ENCODE results near the gene CD300A. TPM values are rescaled to one million over a fixed set of nuclear protein-coding genes. Genes with fewer than 3 reads are reported as not detected.

CD300A gene
- total RNA-seq, 2 experiments from 2014 or later, result 2.1 to 2.8 TPM

- no peaks in the 10 kb centered on the region for H3K36me3 Mint-ChIP-seq (ENCODE audit: low read depth)
- H3K27ac Mint-ChIP-seq, result no peak overlapping the region
- ChIA-PET CTCF (no interaction called here), POLR2A (no interaction called here)
- H3K4me1 Mint-ChIP-seq (ENCODE audit: low read depth), result peaks cover 8% of the 10 kb centered on the region
- DNase-seq (no peak), ATAC-seq (no peak)
- H3K9me3 Mint-ChIP-seq (ENCODE audit: insufficient read depth), result no peaks in the 10 kb centered on the region
- no peak overlapping the region for H3K4me3 Mint-ChIP-seq
- H3K27me3 Mint-ChIP-seq (ENCODE audit: low read depth), result peaks cover 20% of the 10 kb centered on the region
Measured at GRCh38 chr17:74525781-74526288, 59.4 kb downstream of the CD300A start.

GRCh38 chr17:74526681-74527080 is 60.2 kb downstream of the CD300A start:
- Mint-ChIP-seq H3K36me3 (ENCODE audit: low read depth) (no peaks in the 10 kb centered on the region), H3K27me3 (ENCODE audit: low read depth) (peaks cover 18% of the 10 kb centered on the region), H3K27ac (no peak overlapping the region), H3K4me3 (no peak overlapping the region), H3K4me1 (ENCODE audit: low read depth) (peaks cover 2% of the 10 kb centered on the region), H3K9me3 (ENCODE audit: insufficient read depth) (no peaks in the 10 kb centered on the region)
- no peak for ATAC-seq
- POLR2A ChIA-PET, result interaction anchor here (1.7 kb wide), 1 partner anchor 10 kb away, joined by 4 read pairs; no protein-coding TSS in a partner anchor
- no peak for DNase-seq
- CTCF ChIA-PET, result no interaction called here

DNA sequence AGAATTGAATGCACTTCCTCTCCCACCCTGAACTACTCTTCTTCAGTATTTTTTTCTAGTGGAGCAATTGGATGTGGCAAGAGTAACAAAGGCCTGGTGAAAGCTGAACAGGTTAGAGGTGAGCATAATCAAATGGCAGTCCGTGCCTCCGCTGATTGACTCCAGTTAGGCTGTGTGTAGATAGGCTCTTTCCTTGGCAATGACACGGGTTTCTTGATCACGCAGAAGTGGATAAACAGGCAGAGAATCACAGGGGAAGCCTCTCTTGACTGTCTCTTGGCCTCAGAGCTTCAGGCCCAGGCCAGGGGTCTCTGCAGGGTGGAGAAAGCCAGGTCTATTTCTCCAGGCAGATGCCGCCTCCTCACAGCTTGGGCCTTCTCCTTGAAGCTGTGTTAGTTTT is 60.6 kb downstream of the CD300A start:
- H3K27me3 Mint-ChIP-seq (ENCODE audit: low read depth), result peaks cover 20% of the 10 kb centered on the region
- no peaks in the 10 kb centered on the region for H3K9me3 Mint-ChIP-seq (ENCODE audit: insufficient read depth)
- no peaks in the 10 kb centered on the region for H3K36me3 Mint-ChIP-seq (ENCODE audit: low read depth)
- ChIA-PET POLR2A (interaction anchor here (1.7 kb wide), 1 partner anchor 11 kb away, joined by 4 read pairs; no protein-coding TSS in a partner anchor), CTCF (no interaction called here)
- H3K4me1 Mint-ChIP-seq (ENCODE audit: low read depth), result no peaks in the 10 kb centered on the region
- ATAC-seq (no peak), DNase-seq (no peak)
- no peak overlapping the region for H3K27ac Mint-ChIP-seq
- H3K4me3 Mint-ChIP-seq, result no peak overlapping the region

- Mint-ChIP-seq H3K36me3 (ENCODE audit: low read depth) (no peaks in the 10 kb centered on the region), H3K9me3 (ENCODE audit: insufficient read depth) (no peaks in the 10 kb centered on the region), H3K27me3 (ENCODE audit: low read depth) (peaks cover 24% of the 10 kb centered on the region), H3K4me1 (ENCODE audit: low read depth) (peaks cover 3% of the 10 kb centered on the region), H3K4me3 (no peak overlapping the region), H3K27ac (no peak overlapping the region)
- no peak for ATAC-seq
- CTCF ChIA-PET, result interaction anchor here (1.1 to 1.3 kb wide), 3 partner anchors 129 to 159 kb away, joined by 3 read pairs; no protein-coding TSS in a partner anchor
- no peak for DNase-seq
- POLR2A ChIA-PET, result interaction anchor here (1.7 kb wide), 1 partner anchor 11 kb away, joined by 4 read pairs; no protein-coding TSS in a partner anchor
Measured at GRCh38 chr17:74527756-74528155, 61.3 kb downstream of the CD300A start.

- H3K9me3 Mint-ChIP-seq (ENCODE audit: insufficient read depth), result no peaks in the 10 kb centered on the region
- ChIA-PET POLR2A (interaction anchor here (1.7 kb wide), 1 partner anchor 12 kb away, joined by 4 read pairs; no protein-coding TSS in a partner anchor), CTCF (interaction anchor here (1.1 to 1.3 kb wide), 3 partner anchors 128 to 160 kb away, joined by 3 read pairs; no protein-coding TSS in a partner anchor)
- ATAC-seq, result no peak
- DNase-seq, result no peak
- H3K27ac Mint-ChIP-seq, result no peak overlapping the region
- H3K4me1 Mint-ChIP-seq (ENCODE audit: low read depth), result peaks cover 6% of the 10 kb centered on the region
- H3K36me3 Mint-ChIP-seq (ENCODE audit: low read depth), result no peaks in the 10 kb centered on the region
- H3K27me3 Mint-ChIP-seq (ENCODE audit: low read depth), result peaks cover 30% of the 10 kb centered on the region
- H3K4me3 Mint-ChIP-seq, result no peak overlapping the region
Measured at GRCh38 chr17:74528491-74529199, 62.2 kb downstream of the CD300A start.

DNA sequence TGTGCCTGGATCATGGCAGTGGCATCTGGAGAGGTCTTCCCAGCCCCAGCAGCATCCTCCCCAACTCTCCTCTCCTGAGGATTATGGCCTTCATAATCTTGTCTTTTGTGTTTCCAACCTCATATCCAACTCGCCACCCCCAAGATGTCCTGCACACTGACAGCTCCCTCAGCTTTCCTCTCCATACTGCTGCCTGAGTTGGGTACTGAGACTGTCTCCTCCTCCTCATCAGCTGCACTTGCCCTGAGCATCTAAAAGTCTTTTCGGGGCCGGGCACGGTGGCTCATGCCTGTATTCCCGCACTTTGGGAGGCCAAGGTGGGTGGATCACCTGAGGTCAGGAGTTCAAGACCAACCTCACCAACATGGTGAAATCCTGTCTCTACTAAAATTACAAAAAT is 62.8 kb downstream of the CD300A start:
- Mint-ChIP-seq H3K9me3 (ENCODE audit: insufficient read depth) (no peaks in the 10 kb centered on the region), H3K4me3 (no peak overlapping the region), H3K27me3 (ENCODE audit: low read depth) (peaks cover 27% of the 10 kb centered on the region), H3K4me1 (ENCODE audit: low read depth) (peaks cover 6% of the 10 kb centered on the region), H3K27ac (no peak overlapping the region), H3K36me3 (ENCODE audit: low read depth) (no peaks in the 10 kb centered on the region)
- ATAC-seq (no peak), DNase-seq (no peak)
- POLR2A ChIA-PET, result no interaction called here
- CTCF ChIA-PET, result interaction anchor here (1.3 kb wide), 1 partner anchor 161 kb away, joined by 3 read pairs; no protein-coding TSS in a partner anchor

- peaks cover 23% of the 10 kb centered on the region for H3K27me3 Mint-ChIP-seq (ENCODE audit: low read depth)
- ATAC-seq (no peak), DNase-seq (no peak)
- CTCF ChIA-PET, result interaction anchor here (1.1 to 2.2 kb wide), 2 partner anchors 152 to 163 kb away, joined by 4 to 9 read pairs; no protein-coding TSS in a partner anchor
- POLR2A ChIA-PET, result no interaction called here
- no peaks in the 10 kb centered on the region for H3K9me3 Mint-ChIP-seq (ENCODE audit: insufficient read depth)
- no peaks in the 10 kb centered on the region for H3K36me3 Mint-ChIP-seq (ENCODE audit: low read depth)
- H3K4me3 Mint-ChIP-seq, result no peak overlapping the region
- H3K4me1 Mint-ChIP-seq (ENCODE audit: low read depth), result peaks cover 6% of the 10 kb centered on the region
- H3K27ac Mint-ChIP-seq, result no peak overlapping the region
Measured at GRCh38 chr17:74530831-74531150, 64.4 kb downstream of the CD300A start.

DNA sequence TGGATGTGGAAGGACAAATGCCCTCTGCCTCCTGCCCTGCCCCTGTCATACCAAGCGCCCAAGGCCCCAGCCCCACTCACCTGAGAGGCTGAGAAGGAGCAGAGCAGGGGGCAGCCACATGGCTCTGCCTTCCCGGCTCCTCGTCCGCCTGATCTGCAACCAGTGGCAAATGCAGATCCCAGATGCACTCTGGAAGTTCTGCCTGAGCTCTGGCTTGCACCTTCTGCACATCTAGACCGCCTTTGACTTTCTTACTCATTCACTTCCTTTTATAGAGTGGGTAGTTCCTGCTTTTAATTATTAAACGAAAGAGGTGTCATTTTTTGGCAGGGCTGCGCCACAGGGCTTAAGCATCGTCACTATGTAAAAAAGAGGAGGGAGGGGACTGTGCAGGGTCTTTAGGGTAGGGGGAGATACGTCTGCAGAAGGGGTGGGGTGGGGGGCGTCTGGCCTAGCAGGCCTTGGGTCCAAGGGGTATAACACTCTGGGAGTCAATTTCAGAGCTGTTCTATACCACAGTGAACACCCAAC is 64.9 kb downstream of the CD300A start, which contains the start of gene CD300LB:
Gene CD300LB, minus strand, starts transcription at position 245 of the 531 bp plus-strand sequence. Its CDS starts 125 bp downstream, at position 120.
- no peak for DNase-seq
- peaks cover 26% of the 10 kb centered on the region for H3K27me3 Mint-ChIP-seq (ENCODE audit: low read depth)

GRCh38 chr17:74532115-74532514 is 65.7 kb downstream of the CD300A start:
- POLR2A ChIA-PET, result no interaction called here
- Mint-ChIP-seq H3K4me3 (no peak overlapping the region), H3K27ac (no peak overlapping the region), H3K36me3 (ENCODE audit: low read depth) (no peaks in the 10 kb centered on the region), H3K27me3 (ENCODE audit: low read depth) (peaks cover 33% of the 10 kb centered on the region), H3K4me1 (ENCODE audit: low read depth) (peaks cover 6% of the 10 kb centered on the region), H3K9me3 (ENCODE audit: insufficient read depth) (no peaks in the 10 kb centered on the region)
- ATAC-seq (no peak), DNase-seq (no peak)
- CTCF ChIA-PET, result interaction anchor here (0.6 to 2.2 kb wide), 11 partner anchors 12 to 260 kb away, joined by 3 to 28 read pairs (median 3); partner anchors contain the start of gene GPR142

More for the DNA sequence above, 64.9 kb downstream of the CD300A start, which contains the start of gene CD300LB:
- H3K36me3 Mint-ChIP-seq (ENCODE audit: low read depth), result no peaks in the 10 kb centered on the region
- H3K4me3 Mint-ChIP-seq, result no peak within 1 kb of the TSS
- CTCF ChIA-PET, result interaction anchor here (1.1 to 2.2 kb wide), 5 partner anchors 11 to 163 kb away, joined by 3 to 9 read pairs (median 4); no protein-coding TSS in a partner anchor
- POLR2A ChIA-PET, result no interaction called here
- H3K4me1 Mint-ChIP-seq (ENCODE audit: low read depth), result peaks cover 6% of the 10 kb centered on the region
- ATAC-seq, result no peak
- H3K9me3 Mint-ChIP-seq (ENCODE audit: insufficient read depth), result no peaks in the 10 kb centered on the region
- no peak within 1 kb of the TSS for H3K27ac Mint-ChIP-seq

Other genes with a start within 250 kb of the CD300A start
- under 1 TPM; 0.52 to 0.84 TPM for gene DNAI2, start 192.4 kb upstream of the CD300A start, total RNA-seq
- under 1 TPM; 0.37 TPM for gene KIF19, start 140.4 kb upstream of the CD300A start, total RNA-seq
- not detected for gene BTBD17, start 104.8 kb upstream of the CD300A start, total RNA-seq
- not detected for gene GPR142, start 99.1 kb upstream of the CD300A start, total RNA-seq
- gene GPRC5C, start 34.5 kb upstream of the CD300A start, total RNA-seq, result under 1 TPM in 1 of 2 experiments, not detected in 1; 0.32 TPM
- gene CD300LB, start 64.8 kb downstream of the CD300A start, total RNA-seq, result not detected
- gene CD300C, start 79.5 kb downstream of the CD300A start, total RNA-seq, result under 1 TPM; 0.47 to 0.57 TPM
- not detected for gene CD300H, start 100.9 kb downstream of the CD300A start, total RNA-seq
- not detected for gene CD300LD, start 125.6 kb downstream of the CD300A start, total RNA-seq
- not detected for gene CD300E, start 157.1 kb downstream of the CD300A start, total RNA-seq
- gene CD300LF, start 246.3 kb downstream of the CD300A start, total RNA-seq, result not detected